GM12865 (cell line): ENCODE data around the gene RC3H2.
"Not testable (repeated sequence)": the region's sequence is repeated elsewhere in the genome, so short reads cannot be mapped to it uniquely, and the experiment has no call there.

Source experiments
- DNase-seq: peaks from one replicate; pipeline ENCODE4 v3.0.0; 2010; ENCODE audit warnings: low read depth
- H3K4me3 ChIP-seq: 2 replicates; pipeline ENCODE4 v1.5.1; 2011; ENCODE audit warnings: mild to moderate bottlenecking, low read depth, low read length, control low read depth
- CTCF ChIP-seq: IDR thresholded peaks from 2 replicates; pipeline ENCODE4 v1.5.1; 2011; ENCODE audit warnings: low read length, control low read depth, low read depth, inconsistent platforms; ENCODE audit not compliant: insufficient read depth; ENCODE audit errors: missing control alignments

RC3H2 gene

GRCh38 chr9:122816163-122816867 lies 88.8 kb downstream of the RC3H2 start:
- TF ChIP-seq CTCF, result no peak
- no peak for DNase-seq
- H3K4me3 ChIP-seq, result no peak overlapping the region

- no peak for TF ChIP-seq CTCF
- no peak overlapping the region for H3K4me3 ChIP-seq
- no peak for DNase-seq
Observed at GRCh38 chr9:122815544-122815943, 89.6 kb downstream of the RC3H2 start.

- no peak for DNase-seq
- TF ChIP-seq CTCF, result no peak
- H3K4me3 ChIP-seq, result no peak overlapping the region
Observed at GRCh38 chr9:122814545-122814944, 90.6 kb downstream of the RC3H2 start.

GRCh38 chr9:122812736-122813135 lies 92.4 kb downstream of the RC3H2 start:
- TF ChIP-seq CTCF, result no peak
- no peak for DNase-seq
- no peak overlapping the region for H3K4me3 ChIP-seq

GRCh38 chr9:122810306-122810946 lies 94.7 kb downstream of the RC3H2 start:
- H3K4me3 ChIP-seq, result no peak overlapping the region
- peak; percentile 56 for TF ChIP-seq CTCF
- DNase-seq, result peak; percentile 79

GRCh38 chr9:122809261-122809660 lies 95.9 kb downstream of the RC3H2 start:
- DNase-seq, result not testable (repeated sequence)

GRCh38 chr9:122808141-122808540 lies 97.0 kb downstream of the RC3H2 start:
- DNase-seq, result no peak
- no peak for TF ChIP-seq CTCF
- H3K4me3 ChIP-seq, result no peak overlapping the region

More at GRCh38 chr9:122809261-122809660, 95.9 kb downstream of the RC3H2 start:
- H3K4me3 ChIP-seq, result not testable (repeated sequence)
